Stimulated activated effector memory CD8-positive, alpha-beta T cell treated with anti-CD3 and anti-CD28 coated beads, Interleukin-12 subunit alpha, Interleukin-12 subunit beta, amount 100 ng/mL, for 72 hours (primary cell): ENCODE measurements around the gene RHOJ.
"Not testable (repeated sequence)": the region's sequence is repeated elsewhere in the genome, so short reads cannot be mapped to it uniquely, and the experiment has no call there.

Source experiments
- ATAC-seq: fragments of 150-1000 bp; cut with Tn5 transposase; 2 replicates; pipeline ENCODE4 v1.10.0; 2021
- DNase-seq, 2 donors: peaks; one replicate each; pipeline ENCODE4 v3.0.0; 2021 to 2022; ENCODE audit warnings: low spot score in 2 of 2
- H3K27ac Mint-ChIP-seq: one replicate; pipeline ENCODE4 v1.8.0; 2022; ENCODE audit warnings: mild to moderate bottlenecking, mixed read lengths
- H3K36me3 Mint-ChIP-seq: one replicate; pipeline ENCODE4 v1.8.0; 2022; ENCODE audit warnings: mild to moderate bottlenecking, mixed read lengths
- H3K4me1 Mint-ChIP-seq: one replicate; pipeline ENCODE4 v1.8.0; 2022; ENCODE audit warnings: mixed read lengths
- H3K4me3 Mint-ChIP-seq: one replicate; pipeline ENCODE4 v1.8.0; 2022; ENCODE audit warnings: mild to moderate bottlenecking, mixed read lengths
- H3K9me3 Mint-ChIP-seq: one replicate; pipeline ENCODE4 v1.8.0; 2022; ENCODE audit warnings: mixed read lengths

The RHOJ gene

DNA sequence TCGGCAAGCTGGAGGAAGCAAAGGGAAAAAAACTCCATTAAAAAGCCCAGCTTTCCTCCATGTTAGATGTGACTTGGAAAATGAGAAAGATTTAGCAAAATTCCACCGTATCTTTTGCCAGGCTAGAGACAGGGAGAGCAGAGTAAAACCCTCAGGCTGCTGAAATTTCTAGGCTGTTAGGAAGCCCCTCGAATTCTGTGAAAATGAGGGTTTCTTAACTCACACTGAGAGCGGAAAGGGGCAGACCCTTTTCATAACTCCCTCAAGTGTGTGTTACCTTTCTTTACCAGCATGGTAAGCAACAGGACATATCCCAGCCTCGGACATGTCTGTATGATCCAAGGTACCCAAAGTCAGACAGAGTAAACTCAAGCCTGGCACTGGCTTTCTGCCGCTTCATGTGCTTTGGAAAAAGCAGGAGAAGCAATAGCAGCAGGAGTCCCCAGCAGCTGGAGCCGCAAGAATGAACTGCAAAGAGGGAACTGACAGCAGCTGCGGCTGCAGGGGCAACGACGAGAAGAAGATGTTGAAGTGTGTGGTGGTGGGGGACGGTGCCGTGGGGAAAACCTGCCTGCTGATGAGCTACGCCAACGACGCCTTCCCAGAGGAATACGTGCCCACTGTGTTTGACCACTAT lies at the start of gene RHOJ:
RHOJ (plus strand) TSS at position 37 of the 637 bp plus-strand sequence; CDS start at position 464, 427 bp downstream.
- no peak within 1 kb of the TSS for H3K4me3 Mint-ChIP-seq

DNA sequence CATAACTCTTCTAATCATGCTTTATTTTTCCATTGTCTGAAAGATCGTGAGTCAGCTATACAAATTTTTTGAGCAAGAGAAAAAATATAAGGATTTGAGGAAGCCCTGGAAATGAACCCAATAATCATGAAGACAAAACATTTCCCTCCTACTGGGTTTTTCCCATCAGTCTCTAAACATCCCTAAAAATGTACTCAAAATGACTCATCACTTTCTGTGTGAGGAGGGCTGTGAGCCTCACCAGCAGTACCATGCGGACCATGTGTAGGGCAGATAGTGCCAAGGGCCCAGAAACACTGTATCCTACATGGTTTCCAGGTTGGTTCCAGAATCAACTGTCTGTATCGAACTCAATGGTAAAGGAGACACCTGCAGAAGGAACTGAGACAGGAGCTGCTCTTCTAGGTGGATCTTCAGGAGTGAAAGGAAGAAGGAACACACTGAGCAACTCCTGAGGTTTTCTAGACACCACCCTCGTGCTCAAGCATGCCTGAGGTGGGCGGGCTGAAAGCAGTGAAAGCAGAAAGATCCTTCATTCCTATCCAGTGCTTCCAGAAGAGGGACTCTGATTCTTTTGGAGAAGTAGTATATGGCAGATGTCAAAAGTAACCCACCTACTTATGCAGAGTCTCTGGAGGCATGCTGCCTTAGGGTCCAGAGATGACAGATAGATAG lies 48.6 kb upstream of the RHOJ start:
- Mint-ChIP-seq H3K36me3 (no peaks in the 10 kb centered on the region), H3K27ac (no peak overlapping the region), H3K4me3 (no peak overlapping the region), H3K4me1 (no peaks in the 10 kb centered on the region), H3K9me3 (no peaks in the 10 kb centered on the region)
- ATAC-seq (no peak), DNase-seq (no peak)

More for the DNA sequence above, at the start of gene RHOJ:
- DNase-seq (no peak), ATAC-seq (peak; percentile 37)
- no peaks in the 10 kb centered on the region for H3K4me1 Mint-ChIP-seq
- no peaks in the 10 kb centered on the region for H3K36me3 Mint-ChIP-seq
- no peak within 1 kb of the TSS for H3K27ac Mint-ChIP-seq
- H3K9me3 Mint-ChIP-seq, result no peaks in the 10 kb centered on the region

DNA sequence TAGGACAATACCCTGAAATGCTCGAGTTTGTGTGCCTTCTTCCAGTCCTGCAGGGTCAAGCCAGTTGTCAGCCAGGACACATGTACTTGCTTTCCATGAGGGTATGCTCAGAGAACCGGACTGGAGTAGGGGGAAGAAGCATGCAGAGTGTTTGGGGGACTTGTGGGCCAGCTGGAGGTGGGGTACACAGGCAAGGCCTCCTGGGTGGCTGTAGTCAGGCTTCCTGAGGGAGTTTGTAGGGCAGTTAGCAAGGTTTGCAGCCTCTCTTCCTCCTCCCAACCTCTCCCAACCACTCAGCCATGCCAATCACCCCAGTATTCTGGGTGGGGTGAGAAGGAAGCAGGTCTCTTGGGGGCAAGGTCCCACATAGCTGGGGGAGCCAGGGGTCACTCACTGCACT lies 47.0 kb upstream of the RHOJ start:
- no peak overlapping the region for H3K4me3 Mint-ChIP-seq
- no peak overlapping the region for H3K27ac Mint-ChIP-seq
- no peaks in the 10 kb centered on the region for H3K4me1 Mint-ChIP-seq
- ATAC-seq (no peak), DNase-seq (no peak)
- no peaks in the 10 kb centered on the region for H3K9me3 Mint-ChIP-seq
- no peaks in the 10 kb centered on the region for H3K36me3 Mint-ChIP-seq

DNA sequence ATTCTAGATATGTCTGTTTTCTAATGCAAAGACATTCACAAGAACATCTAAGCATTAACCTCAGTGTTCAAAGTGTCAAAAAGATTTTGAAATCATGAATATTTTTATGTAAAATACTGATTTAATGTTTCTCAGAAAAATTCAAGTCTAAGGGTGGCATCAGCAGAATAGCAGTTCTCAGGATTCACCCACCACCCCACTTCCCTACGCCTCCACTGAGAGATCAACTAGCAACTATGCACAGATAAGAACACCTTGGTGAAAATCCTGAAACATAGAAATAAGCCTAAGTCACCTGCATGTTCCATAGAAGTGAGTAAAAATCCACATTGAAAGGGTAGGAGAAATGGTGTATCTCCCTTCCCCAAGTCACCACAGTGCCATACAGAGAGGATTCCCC lies 40.9 kb upstream of the RHOJ start:
- DNase-seq, result no peak
- no peak for ATAC-seq
- Mint-ChIP-seq H3K4me1 (no peaks in the 10 kb centered on the region), H3K9me3 (no peaks in the 10 kb centered on the region), H3K4me3 (no peak overlapping the region), H3K36me3 (no peaks in the 10 kb centered on the region), H3K27ac (no peak overlapping the region)

DNA sequence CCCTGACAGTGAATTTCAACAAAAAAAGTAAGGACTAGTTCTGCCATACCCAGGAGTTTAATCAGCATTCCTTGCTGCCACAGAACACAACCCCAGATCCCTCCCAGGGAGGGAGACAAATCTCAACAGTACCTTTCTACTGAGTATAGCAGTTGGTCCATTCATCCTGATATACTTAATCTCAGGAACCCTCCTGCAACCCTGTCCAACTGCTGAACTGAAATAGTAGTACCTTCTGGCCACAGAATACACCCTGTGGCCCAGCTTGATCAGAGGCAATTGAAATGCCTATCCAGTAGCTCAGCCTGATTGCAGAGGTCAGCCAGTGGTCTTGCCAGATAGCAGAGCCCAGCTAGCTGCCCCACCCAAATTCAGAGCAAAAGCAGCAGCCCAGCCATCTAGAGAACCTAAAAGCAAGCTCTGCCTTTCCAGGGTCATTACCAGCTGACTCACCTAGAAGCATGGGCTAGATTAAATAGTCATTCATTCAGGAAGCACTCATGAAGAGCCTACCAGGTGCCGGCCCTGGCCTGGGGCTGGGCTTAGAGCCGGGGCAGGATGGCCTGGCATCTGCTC lies 40.0 kb upstream of the RHOJ start:
- Mint-ChIP-seq H3K4me3 (no peak overlapping the region), H3K4me1 (no peaks in the 10 kb centered on the region), H3K36me3 (no peaks in the 10 kb centered on the region), H3K9me3 (no peaks in the 10 kb centered on the region), H3K27ac (no peak overlapping the region)
- no peak for ATAC-seq
- DNase-seq, result no peak

DNA sequence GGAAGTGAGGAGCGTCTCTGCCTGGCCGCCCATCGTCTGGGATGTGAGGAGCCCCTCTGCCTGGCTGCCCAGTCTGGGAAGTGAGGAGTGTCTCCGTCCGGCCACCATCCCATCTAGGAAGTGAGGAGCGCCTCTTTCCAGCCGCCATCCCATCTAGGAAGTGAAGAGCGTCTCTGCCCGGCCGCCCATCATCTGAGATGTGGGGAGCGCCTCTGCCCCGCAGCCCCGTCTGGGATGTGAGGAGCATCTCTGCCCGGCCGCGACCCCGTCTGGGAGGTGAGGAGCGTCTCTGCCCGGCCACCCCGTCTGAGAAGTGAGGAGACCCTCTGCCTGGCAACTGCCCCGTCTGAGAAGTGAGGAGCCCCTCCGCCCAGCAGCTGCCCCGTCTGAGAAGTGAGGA lies 39.0 kb upstream of the RHOJ start:
- H3K27ac Mint-ChIP-seq, DNase-seq, ATAC-seq, H3K4me1 Mint-ChIP-seq, H3K36me3 Mint-ChIP-seq, H3K4me3 Mint-ChIP-seq, H3K9me3 Mint-ChIP-seq: not testable (repeated sequence)

DNA sequence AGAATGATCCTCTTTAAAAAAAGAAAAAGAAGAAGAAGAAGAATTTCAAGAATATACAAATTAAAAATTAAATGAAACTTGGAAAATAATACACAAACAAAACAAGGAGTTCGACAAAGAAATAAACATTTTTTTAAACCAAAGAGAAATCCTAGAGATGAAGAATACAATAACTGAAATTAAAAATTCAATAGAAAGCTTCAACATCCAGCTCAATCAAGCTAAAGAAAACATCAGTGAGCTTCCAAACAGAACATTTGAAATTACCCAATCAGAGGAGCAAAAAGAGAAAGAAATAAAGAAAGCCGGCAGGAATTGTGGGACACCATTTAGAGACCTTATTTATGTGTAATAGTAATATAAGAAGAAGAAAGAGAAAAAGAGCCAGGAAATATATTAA lies 37.2 kb upstream of the RHOJ start:
- Mint-ChIP-seq H3K36me3 (no peaks in the 10 kb centered on the region), H3K4me3 (no peak overlapping the region), H3K27ac (no peak overlapping the region), H3K9me3 (no peaks in the 10 kb centered on the region), H3K4me1 (no peaks in the 10 kb centered on the region)
- ATAC-seq, result no peak
- DNase-seq, result no peak

DNA sequence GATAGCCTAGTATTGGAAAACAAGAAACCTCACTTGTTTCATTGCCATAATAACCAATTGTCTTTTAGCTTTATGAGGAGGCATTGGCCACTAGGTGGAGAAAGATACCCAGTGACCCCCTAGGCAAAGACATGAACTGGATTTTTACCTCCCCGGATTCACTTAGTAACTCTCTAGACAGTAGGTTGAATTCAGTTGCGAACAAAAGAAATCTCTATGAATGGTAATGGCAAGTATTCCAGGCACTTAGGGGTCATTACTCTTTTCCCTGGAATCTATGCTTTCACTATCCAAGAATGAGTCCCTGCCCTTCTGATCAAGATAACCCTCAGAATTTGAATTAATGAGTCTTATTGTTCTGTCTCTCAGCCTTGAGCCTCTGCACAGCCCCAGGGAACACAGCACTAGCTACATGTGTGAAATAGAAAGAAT lies 29.5 kb upstream of the RHOJ start:
- H3K9me3 Mint-ChIP-seq, result no peaks in the 10 kb centered on the region
- ATAC-seq, result no peak
- no peak for DNase-seq
- H3K36me3 Mint-ChIP-seq, result no peaks in the 10 kb centered on the region
- H3K4me1 Mint-ChIP-seq, result no peaks in the 10 kb centered on the region
- no peak overlapping the region for H3K4me3 Mint-ChIP-seq
- no peak overlapping the region for H3K27ac Mint-ChIP-seq

DNA sequence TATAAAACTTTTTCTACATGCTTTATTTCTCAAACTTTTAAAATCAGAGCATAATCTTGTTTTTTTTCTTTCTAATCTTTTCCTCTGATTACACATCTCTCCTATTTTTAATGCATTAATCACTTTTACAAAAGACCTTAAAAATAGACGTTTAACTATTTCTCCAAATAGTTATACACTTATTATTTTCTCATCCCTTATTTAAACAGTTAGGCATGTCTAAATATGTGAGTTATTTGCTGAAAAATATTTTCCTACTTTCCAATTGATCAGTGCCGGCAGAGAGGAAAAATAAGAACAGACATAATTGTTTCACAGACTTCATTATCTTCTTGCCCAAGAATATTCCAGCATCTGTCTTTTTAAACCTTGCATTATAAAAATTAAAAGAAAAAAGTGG lies 28.7 kb upstream of the RHOJ start:
- H3K9me3 Mint-ChIP-seq, result no peaks in the 10 kb centered on the region
- no peaks in the 10 kb centered on the region for H3K4me1 Mint-ChIP-seq
- DNase-seq, result no peak
- no peak overlapping the region for H3K27ac Mint-ChIP-seq
- H3K4me3 Mint-ChIP-seq, result no peak overlapping the region
- no peak for ATAC-seq
- no peaks in the 10 kb centered on the region for H3K36me3 Mint-ChIP-seq

DNA sequence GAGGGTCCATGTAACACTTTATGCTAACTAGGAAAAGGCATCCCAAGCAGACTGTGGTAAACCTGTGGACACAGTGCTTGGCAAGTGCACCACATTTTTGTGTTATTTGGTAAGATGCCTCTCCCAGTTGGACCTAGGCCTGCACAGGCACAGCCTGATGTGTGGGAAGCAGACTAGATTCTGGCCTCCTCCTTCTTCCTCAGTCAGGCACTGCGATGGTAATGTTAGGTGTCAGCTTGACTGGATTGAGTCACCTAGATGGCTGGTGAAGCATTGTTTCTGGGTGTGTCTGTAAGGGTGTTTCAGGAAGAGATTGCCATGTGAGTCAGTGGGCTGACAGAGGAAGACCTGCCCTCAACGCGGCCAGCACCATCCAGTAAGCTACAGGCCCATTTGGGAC lies 25.3 kb upstream of the RHOJ start:
- ATAC-seq (peak; percentile 25), DNase-seq (no peak)
- H3K4me3 Mint-ChIP-seq, result no peak overlapping the region
- H3K4me1 Mint-ChIP-seq, result no peaks in the 10 kb centered on the region
- H3K27ac Mint-ChIP-seq, result no peak overlapping the region
- peaks cover 2% of the 10 kb centered on the region for H3K9me3 Mint-ChIP-seq
- no peaks in the 10 kb centered on the region for H3K36me3 Mint-ChIP-seq

DNA sequence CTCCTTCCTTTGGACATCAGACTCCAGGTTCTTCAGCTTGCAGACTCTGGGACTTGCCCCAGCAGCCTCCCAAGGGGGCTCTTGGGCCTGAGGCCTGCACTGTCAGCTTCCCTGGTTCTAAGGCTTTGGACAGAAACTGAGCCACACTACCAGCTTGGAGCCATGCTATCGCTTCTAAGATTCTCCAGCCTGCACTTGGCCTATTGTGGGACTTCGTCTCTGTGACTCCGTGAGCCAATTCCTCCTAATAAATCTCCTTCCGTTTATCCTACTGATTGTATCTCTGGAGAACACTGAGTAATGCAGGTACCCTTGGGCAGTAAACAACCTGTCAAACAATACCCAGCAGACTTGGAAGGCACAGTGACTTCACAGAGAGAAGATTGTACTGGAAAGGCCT lies 24.9 kb upstream of the RHOJ start:
- Mint-ChIP-seq H3K4me3 (no peak overlapping the region), H3K36me3 (no peaks in the 10 kb centered on the region)

DNA sequence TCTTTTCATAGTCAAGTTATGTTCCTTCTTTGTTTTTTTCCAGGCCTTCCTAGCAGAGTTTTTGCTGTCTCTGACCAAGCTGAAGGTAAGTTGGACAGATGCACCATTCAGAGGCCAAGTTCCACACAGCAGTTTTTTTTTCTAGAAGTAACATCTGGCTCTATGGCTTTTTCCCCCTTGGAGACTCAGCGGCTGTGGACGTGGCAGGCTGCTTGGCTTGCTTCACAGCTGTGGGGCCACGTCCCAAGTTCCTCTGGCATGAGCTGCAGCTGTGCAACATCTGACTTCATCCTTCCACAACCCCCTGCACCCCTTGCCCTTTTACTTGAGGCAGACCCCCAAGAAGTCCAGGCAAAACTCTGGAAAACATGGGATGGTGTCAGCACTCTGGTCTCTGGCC lies 24.2 kb upstream of the RHOJ start:
- Mint-ChIP-seq H3K36me3 (no peaks in the 10 kb centered on the region), H3K4me3 (no peak overlapping the region), H3K4me1 (no peaks in the 10 kb centered on the region), H3K27ac (no peak overlapping the region), H3K9me3 (peaks cover 2% of the 10 kb centered on the region)
- ATAC-seq (no peak), DNase-seq (no peak)

More for the DNA sequence above, 24.9 kb upstream of the RHOJ start:
- H3K27ac Mint-ChIP-seq, result no peak overlapping the region
- ATAC-seq, result no peak
- no peaks in the 10 kb centered on the region for H3K4me1 Mint-ChIP-seq
- H3K9me3 Mint-ChIP-seq, result peaks cover 2% of the 10 kb centered on the region
- DNase-seq, result no peak

DNA sequence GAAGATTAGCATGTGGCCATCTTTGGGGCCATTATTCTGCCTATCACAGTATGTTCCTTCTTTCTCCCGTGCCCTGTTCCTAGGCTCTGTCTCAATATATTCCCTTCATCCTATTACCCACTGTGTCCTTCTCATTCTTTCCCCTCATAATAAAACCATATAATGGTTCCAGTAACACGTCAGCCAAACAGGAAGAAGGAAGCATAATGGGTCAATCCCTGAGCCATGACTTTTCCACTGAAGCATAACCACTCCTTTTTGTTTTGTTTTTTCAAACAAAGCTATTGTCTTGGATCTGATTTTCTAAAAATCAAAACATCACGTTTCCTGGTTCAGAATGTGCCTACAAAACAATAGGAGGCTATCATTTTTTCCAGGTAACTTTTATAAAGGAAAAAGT lies 21.3 kb upstream of the RHOJ start:
- Mint-ChIP-seq H3K9me3 (peaks cover 2% of the 10 kb centered on the region), H3K27ac (no peak overlapping the region), H3K4me1 (no peaks in the 10 kb centered on the region), H3K4me3 (no peak overlapping the region), H3K36me3 (no peaks in the 10 kb centered on the region)
- no peak for ATAC-seq
- no peak for DNase-seq

DNA sequence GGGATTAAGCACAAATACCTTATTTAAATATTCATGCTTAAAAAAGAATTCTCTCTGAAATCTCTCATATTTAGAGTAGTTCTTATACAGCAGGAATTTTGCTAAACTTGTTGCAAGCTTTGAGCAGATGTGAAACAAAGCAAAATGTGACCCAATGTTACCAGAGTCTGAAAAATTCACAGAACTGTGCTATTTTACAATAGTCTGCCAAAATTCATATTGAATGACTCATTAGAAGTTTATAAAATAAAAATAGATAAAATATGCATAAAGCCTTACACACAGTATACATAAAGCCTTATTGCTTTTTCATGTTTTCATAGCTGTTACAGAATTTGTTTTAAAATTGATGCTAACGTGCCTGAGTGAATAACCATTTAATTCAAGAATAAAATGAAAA lies 17.8 kb upstream of the RHOJ start:
- Mint-ChIP-seq H3K36me3 (no peaks in the 10 kb centered on the region), H3K4me3 (no peak overlapping the region), H3K27ac (no peak overlapping the region), H3K4me1 (no peaks in the 10 kb centered on the region), H3K9me3 (peaks cover 4% of the 10 kb centered on the region)
- ATAC-seq (no peak), DNase-seq (no peak)

DNA sequence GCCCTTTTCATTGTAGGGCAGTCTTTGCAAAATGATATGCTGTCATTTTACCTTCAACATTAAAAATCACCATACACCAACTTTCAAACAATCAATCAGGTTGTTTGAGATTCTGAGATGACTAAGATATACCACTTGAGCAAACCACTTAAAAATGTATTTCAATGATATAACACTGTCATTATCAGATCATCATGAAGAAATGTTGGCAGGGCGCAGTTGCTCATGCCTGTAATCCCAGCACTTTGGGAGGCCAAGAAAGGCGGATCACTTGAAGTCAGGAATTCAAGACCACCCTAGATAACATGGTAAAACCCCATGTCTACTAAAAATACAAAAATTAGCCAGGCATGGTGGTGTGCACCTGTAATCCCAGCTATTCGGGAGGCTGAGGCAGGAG lies 13.0 kb upstream of the RHOJ start:
- Mint-ChIP-seq H3K4me3 (no peak overlapping the region), H3K27ac (no peak overlapping the region), H3K9me3 (peaks cover 2% of the 10 kb centered on the region), H3K4me1 (no peaks in the 10 kb centered on the region), H3K36me3 (no peaks in the 10 kb centered on the region)
- no peak for DNase-seq
- no peak for ATAC-seq

DNA sequence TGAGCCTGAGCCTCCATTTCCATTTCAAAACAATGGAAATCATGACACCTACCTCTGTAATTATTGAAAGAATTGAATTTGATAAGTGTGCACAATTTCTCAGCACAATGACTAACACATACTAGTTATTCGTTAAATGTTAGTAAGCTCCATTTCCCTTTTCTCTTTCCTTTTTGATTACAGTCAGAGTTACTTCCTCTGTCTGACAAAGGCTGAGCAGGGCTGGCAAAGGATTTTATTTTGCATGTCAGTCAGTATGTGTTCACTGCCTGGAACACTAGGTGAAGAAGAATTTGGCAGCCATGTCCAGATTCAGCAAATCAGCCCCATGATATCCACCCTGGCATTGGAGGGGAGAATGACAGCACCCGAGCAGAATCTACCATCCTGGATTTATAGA lies 12.2 kb upstream of the RHOJ start:
- H3K36me3 Mint-ChIP-seq, result no peaks in the 10 kb centered on the region
- H3K4me1 Mint-ChIP-seq, result no peaks in the 10 kb centered on the region
- H3K27ac Mint-ChIP-seq, result no peak overlapping the region
- ATAC-seq (no peak), DNase-seq (no peak)
- H3K9me3 Mint-ChIP-seq, result peaks cover 2% of the 10 kb centered on the region
- H3K4me3 Mint-ChIP-seq, result no peak overlapping the region
